K562 (cell line): Measurements from ENCODE around the gene ATP8B4. TPM values are rescaled to one million over a fixed set of nuclear protein-coding genes. Genes with fewer than 3 reads are reported as not detected.

Source experiments
- CBX1 ChIP-seq: sonication (generic); IDR thresholded peaks from 2 replicates; pipeline ENCODE4 v1.6.1; 2016; ENCODE audit warnings: antibody characterized with exemption, low read depth, mild to moderate bottlenecking
- FOXM1 ChIP-seq, 2 experiments: fragments of 450-650 bp in 1 of 2; sonication (generic) in 1 of 2; formaldehyde crosslinking in 1 of 2; IDR thresholded peaks; 2 replicates each; pipeline versions ENCODE4 v1.6.1 to v1.9.0; 2017 to 2022; ENCODE audit warnings: low read depth in 2 of 2, mild to moderate bottlenecking in 2 of 2, missing genetic modification reagents in 1 of 2, moderate library complexity in 1 of 2
- JUN ChIP-seq, 2 experiments: sonication (generic) in 1 of 2; formaldehyde crosslinking in 1 of 2; IDR thresholded peaks; 2 replicates each; pipeline versions ENCODE4 v1.6.1 to v1.8.0; 2012 to 2022; ENCODE audit warnings: borderline replicate concordance in 2 of 2, mild to moderate bottlenecking in 2 of 2, improper control_type of control experiment in 1 of 2, low read depth in 1 of 2, low read length in 1 of 2, missing genetic modification reagents in 1 of 2
- NFE2 ChIP-seq: IDR thresholded peaks from 2 replicates; pipeline ENCODE4 v1.6.1; 2014; ENCODE audit warnings: antibody characterized with exemption, low read depth
- NR4A1 ChIP-seq, 2 experiments: fragments of 250-450 bp in 1 of 2; fragments of 450-650 bp in 1 of 2; sonication (Bioruptor Pico) in 1 of 2; IDR thresholded peaks; 2 replicates each; pipeline versions ENCODE4 v1.4.0 to v1.6.1; 2016 to 2020; ENCODE audit warnings: mild to moderate bottlenecking in 2 of 2, missing compliant biosample characterization in 1 of 2, missing genetic modification characterization in 1 of 2, moderate library complexity in 1 of 2
- RB1 ChIP-seq: fragments of 450-650 bp; IDR thresholded peaks from 2 replicates; pipeline ENCODE4 v1.6.1; 2017; ENCODE audit warnings: low read depth, mild to moderate bottlenecking
- TAF9B ChIP-seq: fragments of 450-650 bp; IDR thresholded peaks from 2 replicates; pipeline ENCODE4 v1.6.1; 2018; ENCODE audit warnings: mild to moderate bottlenecking; ENCODE audit not compliant: partially characterized antibody
- ZNF146 ChIP-seq: IDR thresholded peaks from one replicate; pipeline ENCODE4 v1.6.1; 2018; ENCODE audit warnings: missing compliant biosample characterization; ENCODE audit not compliant: unreplicated experiment
- ZNF354B ChIP-seq: fragments of 250-450 bp; sonication (Bioruptor Pico); IDR thresholded peaks from 2 replicates; pipeline ENCODE4 v1.4.0; 2020
- ZNF780A ChIP-seq: fragments of 250-450 bp; sonication (Bioruptor Pico); IDR thresholded peaks from 2 replicates; pipeline ENCODE4 v1.5.0; 2021; ENCODE audit warnings: mild to moderate bottlenecking
- ZNF785 ChIP-seq: fragments of 250-450 bp; sonication (Bioruptor Pico); IDR thresholded peaks from 2 replicates; pipeline ENCODE4 v1.4.0; 2020; ENCODE audit warnings: mild to moderate bottlenecking
- polyA plus RNA-seq, 8 experiments: library from polyadenylated mRNA; depleted of rRNA in 4 of 8; stranded (reverse) in 5 of 8; unstranded in 3 of 8; fragments of >200 nt; fragmentation: Nextera tagmentation in 2 of 8; fragmentation: Illumina TruSeq in 1 of 8; extraction: Ambion mirVana in 2 of 8; extraction: Trizol in 1 of 8; gene quantifications; 2 replicates each; pipeline versions ENCODE4 v1.2.1 to v1.2.3, GENCODE V29; 2011 to 2014; ENCODE audit warnings: inconsistent platforms in 1 of 8, missing spikeins in 1 of 8
- total RNA-seq, 7 experiments: library from RNA; depleted of rRNA in 6 of 7; stranded (reverse); fragments of >200 nt in 6 of 7; fragmentation: Illumina TruSeq in 2 of 7; extraction: Trizol in 2 of 7; gene quantifications; 2 replicates each; pipeline versions ENCODE4 v1.2.1 to v1.2.3, GENCODE V29; 2011 to 2021; ENCODE audit warnings: low replicate concordance in 1 of 7
- TF ChIP-seq, protein P1 (sequence below): fragments of 200-600 bp; sonication (generic); IDR thresholded peaks from one replicate; pipeline ENCODE4 v1.6.1; 2012; ENCODE audit warnings: mild to moderate bottlenecking, low read depth, low read length, inconsistent platforms
- TF ChIP-seq, protein P2 (sequence below): fragments of 250-450 bp; sonication (Bioruptor Pico); IDR thresholded peaks from 2 replicates; pipeline ENCODE4 v1.6.1; 2021; ENCODE audit warnings: mild to moderate bottlenecking
- TF ChIP-seq, protein P3 (sequence below): sonication (generic); formaldehyde crosslinking; IDR thresholded peaks from 2 replicates; pipeline ENCODE4 v1.8.1; 2023; ENCODE audit warnings: mild to moderate bottlenecking, missing genetic modification reagents

ATP8B4 gene
- total and polyA plus RNA-seq, 9 of the 15 experiments (the other 6 are each of a cell fraction or from before 2014, with no cell fraction given), result 0.14 to 2.5 (median 0.44) TPM

DNA sequence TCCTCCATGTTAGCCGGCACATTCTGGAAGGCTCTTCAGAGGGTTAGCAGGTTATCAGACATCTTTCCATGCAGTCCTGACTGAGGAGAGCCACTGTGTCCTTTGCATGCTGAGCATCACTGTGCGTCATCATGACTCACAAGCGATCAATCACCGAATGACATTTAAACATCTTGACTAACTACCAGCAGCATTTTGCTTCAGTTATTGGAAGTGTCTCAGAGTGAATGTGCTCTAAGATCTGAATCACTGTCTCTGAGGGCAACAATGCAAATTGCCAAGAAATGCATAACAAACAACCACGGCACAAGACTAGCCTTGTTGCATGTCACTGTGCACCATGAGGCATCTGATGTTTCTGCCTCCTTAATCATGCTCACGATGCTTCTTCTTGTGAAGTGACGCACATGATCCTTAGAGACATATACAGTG is 18.3 kb upstream of the ATP8B4 start (continued):
- TF ChIP-seq JUN (IDR thresholded peaks at IDR 0.05; ENCODE audit: borderline replicate concordance, low read depth, low read length), result peak; percentile 99
- TF ChIP-seq JUN (CRISPR knock-in tag; IDR thresholded peaks at IDR 0.05; ENCODE audit: borderline replicate concordance), result no peak
- no peak for TF ChIP-seq ZNF354B (CRISPR knock-in tag)
- TF ChIP-seq ZNF785 (CRISPR knock-in tag), result no peak
- peak; percentile 53 for TF ChIP-seq NFE2
- no peak for TF ChIP-seq NR4A1 (CRISPR knock-in tag; IDR thresholded peaks at IDR 0.05)
- no peak for TF ChIP-seq NR4A1 (tag; IDR thresholded peaks at IDR 0.05)
- TF ChIP-seq, protein P1, sequence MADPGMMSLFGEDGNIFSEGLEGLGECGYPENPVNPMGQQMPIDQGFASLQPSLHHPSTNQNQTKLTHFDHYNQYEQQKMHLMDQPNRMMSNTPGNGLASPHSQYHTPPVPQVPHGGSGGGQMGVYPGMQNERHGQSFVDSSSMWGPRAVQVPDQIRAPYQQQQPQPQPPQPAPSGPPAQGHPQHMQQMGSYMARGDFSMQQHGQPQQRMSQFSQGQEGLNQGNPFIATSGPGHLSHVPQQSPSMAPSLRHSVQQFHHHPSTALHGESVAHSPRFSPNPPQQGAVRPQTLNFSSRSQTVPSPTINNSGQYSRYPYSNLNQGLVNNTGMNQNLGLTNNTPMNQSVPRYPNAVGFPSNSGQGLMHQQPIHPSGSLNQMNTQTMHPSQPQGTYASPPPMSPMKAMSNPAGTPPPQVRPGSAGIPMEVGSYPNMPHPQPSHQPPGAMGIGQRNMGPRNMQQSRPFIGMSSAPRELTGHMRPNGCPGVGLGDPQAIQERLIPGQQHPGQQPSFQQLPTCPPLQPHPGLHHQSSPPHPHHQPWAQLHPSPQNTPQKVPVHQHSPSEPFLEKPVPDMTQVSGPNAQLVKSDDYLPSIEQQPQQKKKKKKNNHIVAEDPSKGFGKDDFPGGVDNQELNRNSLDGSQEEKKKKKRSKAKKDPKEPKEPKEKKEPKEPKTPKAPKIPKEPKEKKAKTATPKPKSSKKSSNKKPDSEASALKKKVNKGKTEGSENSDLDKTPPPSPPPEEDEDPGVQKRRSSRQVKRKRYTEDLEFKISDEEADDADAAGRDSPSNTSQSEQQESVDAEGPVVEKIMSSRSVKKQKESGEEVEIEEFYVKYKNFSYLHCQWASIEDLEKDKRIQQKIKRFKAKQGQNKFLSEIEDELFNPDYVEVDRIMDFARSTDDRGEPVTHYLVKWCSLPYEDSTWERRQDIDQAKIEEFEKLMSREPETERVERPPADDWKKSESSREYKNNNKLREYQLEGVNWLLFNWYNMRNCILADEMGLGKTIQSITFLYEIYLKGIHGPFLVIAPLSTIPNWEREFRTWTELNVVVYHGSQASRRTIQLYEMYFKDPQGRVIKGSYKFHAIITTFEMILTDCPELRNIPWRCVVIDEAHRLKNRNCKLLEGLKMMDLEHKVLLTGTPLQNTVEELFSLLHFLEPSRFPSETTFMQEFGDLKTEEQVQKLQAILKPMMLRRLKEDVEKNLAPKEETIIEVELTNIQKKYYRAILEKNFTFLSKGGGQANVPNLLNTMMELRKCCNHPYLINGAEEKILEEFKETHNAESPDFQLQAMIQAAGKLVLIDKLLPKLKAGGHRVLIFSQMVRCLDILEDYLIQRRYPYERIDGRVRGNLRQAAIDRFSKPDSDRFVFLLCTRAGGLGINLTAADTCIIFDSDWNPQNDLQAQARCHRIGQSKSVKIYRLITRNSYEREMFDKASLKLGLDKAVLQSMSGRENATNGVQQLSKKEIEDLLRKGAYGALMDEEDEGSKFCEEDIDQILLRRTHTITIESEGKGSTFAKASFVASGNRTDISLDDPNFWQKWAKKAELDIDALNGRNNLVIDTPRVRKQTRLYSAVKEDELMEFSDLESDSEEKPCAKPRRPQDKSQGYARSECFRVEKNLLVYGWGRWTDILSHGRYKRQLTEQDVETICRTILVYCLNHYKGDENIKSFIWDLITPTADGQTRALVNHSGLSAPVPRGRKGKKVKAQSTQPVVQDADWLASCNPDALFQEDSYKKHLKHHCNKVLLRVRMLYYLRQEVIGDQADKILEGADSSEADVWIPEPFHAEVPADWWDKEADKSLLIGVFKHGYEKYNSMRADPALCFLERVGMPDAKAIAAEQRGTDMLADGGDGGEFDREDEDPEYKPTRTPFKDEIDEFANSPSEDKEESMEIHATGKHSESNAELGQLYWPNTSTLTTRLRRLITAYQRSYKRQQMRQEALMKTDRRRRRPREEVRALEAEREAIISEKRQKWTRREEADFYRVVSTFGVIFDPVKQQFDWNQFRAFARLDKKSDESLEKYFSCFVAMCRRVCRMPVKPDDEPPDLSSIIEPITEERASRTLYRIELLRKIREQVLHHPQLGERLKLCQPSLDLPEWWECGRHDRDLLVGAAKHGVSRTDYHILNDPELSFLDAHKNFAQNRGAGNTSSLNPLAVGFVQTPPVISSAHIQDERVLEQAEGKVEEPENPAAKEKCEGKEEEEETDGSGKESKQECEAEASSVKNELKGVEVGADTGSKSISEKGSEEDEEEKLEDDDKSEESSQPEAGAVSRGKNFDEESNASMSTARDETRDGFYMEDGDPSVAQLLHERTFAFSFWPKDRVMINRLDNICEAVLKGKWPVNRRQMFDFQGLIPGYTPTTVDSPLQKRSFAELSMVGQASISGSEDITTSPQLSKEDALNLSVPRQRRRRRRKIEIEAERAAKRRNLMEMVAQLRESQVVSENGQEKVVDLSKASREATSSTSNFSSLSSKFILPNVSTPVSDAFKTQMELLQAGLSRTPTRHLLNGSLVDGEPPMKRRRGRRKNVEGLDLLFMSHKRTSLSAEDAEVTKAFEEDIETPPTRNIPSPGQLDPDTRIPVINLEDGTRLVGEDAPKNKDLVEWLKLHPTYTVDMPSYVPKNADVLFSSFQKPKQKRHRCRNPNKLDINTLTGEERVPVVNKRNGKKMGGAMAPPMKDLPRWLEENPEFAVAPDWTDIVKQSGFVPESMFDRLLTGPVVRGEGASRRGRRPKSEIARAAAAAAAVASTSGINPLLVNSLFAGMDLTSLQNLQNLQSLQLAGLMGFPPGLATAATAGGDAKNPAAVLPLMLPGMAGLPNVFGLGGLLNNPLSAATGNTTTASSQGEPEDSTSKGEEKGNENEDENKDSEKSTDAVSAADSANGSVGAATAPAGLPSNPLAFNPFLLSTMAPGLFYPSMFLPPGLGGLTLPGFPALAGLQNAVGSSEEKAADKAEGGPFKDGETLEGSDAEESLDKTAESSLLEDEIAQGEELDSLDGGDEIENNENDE, result no peak
- no peak for TF ChIP-seq RB1
- no peak for TF ChIP-seq FOXM1 (IDR thresholded peaks at IDR 0.05; ENCODE audit: low read depth)
- no peak for TF ChIP-seq FOXM1 (CRISPR knock-in tag; IDR thresholded peaks at IDR 0.05; ENCODE audit: low read depth)
- TF ChIP-seq, protein P2, sequence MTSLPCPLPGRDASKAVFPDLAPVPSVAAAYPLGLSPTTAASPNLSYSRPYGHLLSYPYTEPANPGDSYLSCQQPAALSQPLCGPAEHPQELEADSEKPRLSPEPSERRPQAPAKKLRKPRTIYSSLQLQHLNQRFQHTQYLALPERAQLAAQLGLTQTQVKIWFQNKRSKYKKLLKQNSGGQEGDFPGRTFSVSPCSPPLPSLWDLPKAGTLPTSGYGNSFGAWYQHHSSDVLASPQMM, result no peak
- TF ChIP-seq TAF9B, result no peak
- TF ChIP-seq CBX1, result no peak
- TF ChIP-seq, protein P3, sequence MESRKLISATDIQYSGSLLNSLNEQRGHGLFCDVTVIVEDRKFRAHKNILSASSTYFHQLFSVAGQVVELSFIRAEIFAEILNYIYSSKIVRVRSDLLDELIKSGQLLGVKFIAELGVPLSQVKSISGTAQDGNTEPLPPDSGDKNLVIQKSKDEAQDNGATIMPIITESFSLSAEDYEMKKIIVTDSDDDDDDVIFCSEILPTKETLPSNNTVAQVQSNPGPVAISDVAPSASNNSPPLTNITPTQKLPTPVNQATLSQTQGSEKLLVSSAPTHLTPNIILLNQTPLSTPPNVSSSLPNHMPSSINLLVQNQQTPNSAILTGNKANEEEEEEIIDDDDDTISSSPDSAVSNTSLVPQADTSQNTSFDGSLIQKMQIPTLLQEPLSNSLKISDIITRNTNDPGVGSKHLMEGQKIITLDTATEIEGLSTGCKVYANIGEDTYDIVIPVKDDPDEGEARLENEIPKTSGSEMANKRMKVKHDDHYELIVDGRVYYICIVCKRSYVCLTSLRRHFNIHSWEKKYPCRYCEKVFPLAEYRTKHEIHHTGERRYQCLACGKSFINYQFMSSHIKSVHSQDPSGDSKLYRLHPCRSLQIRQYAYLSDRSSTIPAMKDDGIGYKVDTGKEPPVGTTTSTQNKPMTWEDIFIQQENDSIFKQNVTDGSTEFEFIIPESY (CRISPR knock-in tag), result no peak
- TF ChIP-seq ZNF146 (CRISPR knock-in tag), result no peak
- TF ChIP-seq ZNF780A (CRISPR knock-in tag), result no peak
